GM21367 (cell line): Measurements from ENCODE around the gene TSFM.

Experiments used
- ATAC-seq: cut with Tn5 transposase; IDR thresholded peaks from one replicate; pipeline ENCODE4 v1.9.1; 2021; ENCODE audit not compliant: unreplicated experiment

TSFM gene

DNA sequence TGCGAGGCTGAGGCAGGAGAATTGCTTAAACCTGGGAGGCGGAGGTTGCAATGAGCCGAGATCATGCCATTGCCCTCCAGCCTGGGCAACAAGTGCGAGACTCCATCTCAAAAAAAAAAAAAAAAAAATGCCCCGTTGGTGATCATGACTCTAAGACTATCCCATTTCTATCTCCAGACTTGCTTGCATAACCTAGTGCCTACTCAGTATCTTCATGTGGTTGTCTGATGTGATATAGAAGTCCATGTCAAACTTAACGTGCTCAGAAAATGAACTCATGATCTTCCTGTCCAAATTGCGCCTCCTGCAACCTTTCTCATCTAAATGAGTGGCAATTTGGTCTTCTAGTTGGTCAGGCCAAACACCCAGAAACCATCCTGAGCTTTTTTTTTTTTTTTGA, 4.7 kb upstream of the TSFM start:
- no peak for ATAC-seq

DNA sequence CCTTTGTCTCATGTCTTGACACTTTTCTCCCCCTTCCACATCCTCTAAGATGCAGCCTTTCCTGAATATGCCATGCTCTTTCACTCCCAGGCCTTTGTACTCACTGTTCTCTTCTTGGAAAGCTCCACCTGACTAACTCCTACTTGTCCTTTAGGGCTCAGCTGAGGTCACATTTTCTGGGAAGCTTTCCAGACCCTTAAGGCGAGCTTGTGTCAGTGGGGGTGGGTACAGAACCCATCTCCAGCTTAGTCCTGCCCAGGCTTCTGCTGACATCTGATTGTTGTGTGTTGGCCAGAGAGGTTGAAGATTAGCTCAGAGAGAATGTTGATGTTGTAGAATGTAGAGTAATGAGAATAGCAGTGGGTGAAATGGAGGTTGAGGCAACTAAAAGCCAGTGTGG, 2.9 kb upstream of the TSFM start:
- no peak for ATAC-seq

DNA sequence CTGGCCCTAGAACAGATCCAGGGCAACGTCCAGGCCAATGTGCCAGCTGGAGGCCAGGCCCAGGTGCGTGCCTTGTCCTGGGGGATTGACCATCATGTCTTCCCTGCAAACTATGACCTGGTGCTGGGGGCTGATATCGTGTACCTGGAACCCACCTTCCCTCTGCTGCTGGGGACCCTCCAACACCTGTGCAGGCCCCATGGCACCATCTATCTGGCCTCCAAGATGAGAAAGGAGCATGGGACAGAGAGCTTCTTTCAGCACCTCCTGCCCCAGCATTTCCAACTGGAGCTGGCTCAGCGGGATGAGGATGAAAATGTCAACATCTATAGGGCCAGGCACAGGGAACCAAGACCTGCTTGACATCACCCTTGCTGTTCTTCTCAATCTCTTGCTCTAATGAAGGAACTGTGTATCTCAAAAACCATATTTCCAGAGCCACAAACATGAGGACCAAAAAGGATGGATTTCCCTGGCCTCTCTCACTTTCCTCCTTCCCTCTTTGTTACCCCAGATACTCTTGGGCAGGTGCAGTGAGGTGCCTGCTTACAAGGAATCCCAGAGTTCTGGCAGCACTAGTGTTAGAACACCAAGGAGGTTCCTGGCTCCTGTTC, 2.2 kb upstream of the TSFM start:
- no peak for ATAC-seq

DNA sequence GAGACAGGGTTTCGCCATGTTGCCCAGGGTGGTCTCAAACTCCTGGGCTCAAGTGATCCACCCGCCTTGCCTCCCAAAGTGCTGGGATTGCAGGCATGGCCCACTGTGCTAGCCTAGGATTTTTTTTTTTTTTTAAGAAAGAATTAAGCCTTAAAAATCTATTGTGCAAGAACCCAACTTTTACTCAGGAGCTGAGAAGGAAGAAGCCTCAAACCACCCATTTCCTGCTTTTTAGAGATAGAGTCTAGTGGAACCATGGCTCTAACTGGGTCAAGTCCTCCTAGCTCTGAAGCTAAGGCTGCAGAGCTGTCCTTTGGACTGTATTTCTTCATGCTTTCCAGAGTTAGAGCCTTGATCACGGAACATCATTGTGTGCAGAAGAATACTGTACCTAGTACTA, 1.3 kb upstream of the TSFM start:
- no peak for ATAC-seq

DNA sequence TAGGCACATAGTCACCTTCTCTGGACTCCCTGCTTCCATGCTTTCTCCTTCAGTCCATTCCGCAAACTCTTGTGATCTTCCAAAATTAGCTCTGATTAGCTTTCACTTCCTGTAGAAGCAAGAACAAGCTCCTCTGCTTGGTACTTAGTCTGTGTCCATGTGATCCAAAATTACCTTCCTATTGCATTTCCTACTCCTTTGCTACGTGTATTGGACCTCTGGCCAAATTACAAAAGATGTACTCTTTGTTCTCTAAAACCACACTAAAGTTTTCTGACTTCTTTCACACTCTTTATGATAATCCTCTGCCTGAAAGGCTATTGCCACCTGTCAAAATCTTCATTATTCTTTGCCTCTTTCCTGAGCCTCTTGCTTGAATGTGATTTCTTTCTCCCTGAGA, 786 bp upstream of the TSFM start:
- ATAC-seq = no peak

DNA sequence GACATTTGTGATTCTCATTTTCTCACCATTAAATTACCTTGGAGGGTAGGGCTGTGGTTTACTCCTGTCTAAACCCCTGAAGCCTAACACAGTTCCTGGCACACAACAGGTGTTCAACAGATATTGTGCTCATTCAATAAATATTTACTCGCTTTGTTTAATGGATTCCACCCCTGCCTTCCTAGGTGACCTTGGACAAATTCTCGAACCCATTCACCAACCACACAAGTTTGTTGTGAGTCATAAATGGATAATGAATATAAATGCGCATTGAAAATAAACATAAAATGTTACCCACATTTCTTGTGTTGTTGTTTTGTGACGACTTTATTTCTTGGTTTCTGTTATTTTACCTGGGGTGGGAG, 362 bp upstream of the TSFM start:
- no peak for ATAC-seq

DNA sequence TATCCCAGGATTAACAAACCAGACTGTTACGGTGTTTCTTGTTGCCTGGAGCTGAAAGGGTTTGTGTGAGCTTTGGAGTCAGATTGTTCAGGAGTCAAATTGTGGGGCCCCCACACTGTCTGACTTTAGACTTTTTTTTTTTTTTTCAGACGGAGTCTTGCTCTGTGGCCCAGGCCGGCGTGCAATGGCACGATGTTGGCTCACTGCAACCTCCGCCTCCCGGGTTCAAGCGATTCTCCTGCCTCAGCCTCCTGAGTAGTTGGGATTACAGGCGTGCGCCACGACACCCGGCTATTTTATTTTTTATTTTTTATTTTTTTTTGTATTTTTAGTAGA, 847 bp downstream of the TSFM start:
- ATAC-seq = no peak

DNA sequence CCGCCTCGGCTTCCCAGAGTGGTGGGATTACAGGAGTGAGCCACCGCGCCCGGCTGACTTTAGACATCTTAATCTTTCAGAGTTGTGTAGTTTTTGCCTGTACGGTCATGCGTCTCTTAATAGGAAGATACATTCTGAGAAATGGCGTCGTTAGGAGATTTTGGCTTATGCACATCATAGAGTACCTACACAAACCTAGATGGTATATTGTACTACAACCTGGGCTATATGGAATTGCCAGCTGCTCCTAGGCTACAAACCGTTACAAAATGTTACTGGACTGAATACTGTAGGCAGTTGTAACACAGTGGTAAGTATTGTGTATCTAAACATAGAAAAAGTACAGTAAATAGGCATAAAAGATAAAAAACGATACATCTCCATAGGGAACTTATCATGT, 1.3 kb downstream of the TSFM start:
- no peak for ATAC-seq

DNA sequence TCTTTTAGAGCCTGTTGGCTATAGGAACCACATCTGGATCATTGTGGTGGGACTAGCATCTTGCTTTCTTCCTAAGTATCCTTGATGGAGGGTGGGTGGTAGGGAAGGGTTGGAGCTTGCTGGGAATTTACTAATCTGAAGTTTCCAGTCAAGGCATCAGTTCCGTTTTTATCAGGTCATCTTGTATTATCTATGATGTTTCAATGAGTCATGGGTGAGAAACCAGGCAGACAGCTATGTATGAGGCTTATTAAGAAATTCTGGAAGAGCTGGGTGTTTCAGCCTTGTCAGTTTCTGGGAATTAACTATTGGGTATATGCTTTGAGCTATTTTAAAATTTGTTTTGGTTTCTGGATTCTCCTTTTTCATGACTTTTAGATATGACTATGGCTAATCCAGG, 11.3 kb downstream of the TSFM start:
- ATAC-seq = no peak

DNA sequence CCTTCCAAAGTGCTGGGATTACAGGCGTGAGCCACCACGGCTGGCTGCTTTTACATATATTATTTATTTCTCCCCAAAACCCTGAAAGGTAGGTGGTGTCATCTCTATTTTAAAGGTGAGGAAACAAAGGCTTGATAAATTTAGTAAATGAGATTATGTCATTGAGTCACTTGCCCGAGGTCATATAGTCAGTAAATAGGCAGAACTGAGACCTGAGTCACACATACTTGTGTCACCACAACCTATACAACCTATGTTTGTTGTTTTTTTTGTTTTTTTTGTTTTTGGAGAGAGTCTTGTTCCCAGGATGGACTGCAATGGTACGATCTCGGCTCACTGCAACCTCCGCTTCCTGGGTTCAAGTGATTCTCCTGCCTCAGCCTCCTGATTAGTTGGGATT, 12.8 kb downstream of the TSFM start:
- ATAC-seq = no peak

DNA sequence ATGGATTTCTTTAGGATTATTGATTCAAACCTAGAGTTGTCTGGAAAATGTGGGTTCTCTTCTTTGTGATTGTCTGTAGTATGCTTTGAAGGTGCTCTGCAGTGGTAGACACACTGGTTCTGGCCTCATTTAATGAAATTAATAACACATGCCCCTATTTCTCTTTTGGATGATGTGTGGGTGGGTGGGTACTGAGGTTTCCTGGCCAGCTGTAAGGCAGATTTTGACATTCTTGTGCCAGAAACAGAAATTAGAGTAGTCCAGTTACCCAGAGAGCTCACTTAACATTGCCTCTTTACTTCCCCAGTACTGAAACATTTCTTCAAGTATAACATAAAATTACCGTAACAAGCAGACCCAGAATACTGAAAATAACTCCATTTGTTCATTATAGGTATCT, 14.4 kb downstream of the TSFM start:
- no peak for ATAC-seq

DNA sequence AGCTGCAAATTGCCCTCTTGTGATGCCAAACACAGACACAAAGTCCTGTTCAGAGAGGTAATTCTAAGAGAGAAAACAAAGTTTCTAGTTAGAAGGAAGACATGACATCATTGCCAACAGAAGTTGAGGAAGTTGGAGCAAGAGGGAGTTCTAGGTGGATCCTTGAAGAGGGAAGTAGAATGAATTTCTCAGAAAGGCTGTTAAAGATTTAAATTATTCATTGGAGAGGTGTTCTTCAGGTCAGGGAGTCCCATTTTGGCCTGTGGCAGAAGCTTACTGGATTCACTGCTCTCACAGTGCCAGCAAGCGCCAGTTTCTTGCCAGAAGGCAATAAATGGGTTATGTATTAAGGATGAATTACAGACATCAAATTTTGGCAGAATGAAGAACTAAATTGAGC, 15.3 kb downstream of the TSFM start:
- ATAC-seq = no peak

DNA sequence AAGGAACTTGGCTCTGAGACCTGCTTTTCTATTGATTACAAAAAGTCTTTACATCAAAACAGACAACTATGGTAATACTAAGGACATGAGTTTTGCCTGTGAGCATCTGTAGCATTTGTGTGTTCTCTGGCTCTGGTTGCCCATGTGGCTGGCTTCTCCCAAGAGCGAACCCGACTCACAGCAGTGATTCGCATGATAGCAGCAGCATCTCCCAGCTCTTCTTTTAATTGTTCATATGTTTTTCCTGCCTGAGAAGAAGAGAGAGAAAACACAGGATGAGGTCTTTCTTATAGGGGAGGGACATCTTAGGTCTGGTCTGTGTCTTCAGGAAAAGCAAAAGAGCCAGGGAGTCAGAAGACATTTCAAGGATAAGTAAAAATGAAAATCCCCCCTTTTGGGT, 18.4 kb downstream of the TSFM start:
- no peak for ATAC-seq

DNA sequence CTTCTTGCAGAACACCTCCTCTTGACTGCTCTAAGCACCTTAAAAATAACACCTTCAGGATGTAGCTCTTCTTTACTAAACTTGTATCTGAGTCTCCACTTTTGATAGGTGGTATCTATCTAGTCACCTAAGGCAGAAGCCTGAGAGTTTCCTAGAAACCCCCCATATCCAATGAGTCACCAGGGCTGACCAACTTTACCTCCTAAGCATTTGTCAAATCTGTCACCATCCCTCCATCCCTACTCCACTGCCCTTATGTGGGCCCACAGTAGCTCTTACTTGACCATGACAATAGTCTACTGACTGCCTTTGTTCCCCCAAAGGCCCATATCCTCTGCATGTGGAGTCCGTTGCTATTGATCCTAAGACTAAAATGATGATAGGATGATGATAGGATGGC, 20.0 kb downstream of the TSFM start:
- ATAC-seq = no peak

DNA sequence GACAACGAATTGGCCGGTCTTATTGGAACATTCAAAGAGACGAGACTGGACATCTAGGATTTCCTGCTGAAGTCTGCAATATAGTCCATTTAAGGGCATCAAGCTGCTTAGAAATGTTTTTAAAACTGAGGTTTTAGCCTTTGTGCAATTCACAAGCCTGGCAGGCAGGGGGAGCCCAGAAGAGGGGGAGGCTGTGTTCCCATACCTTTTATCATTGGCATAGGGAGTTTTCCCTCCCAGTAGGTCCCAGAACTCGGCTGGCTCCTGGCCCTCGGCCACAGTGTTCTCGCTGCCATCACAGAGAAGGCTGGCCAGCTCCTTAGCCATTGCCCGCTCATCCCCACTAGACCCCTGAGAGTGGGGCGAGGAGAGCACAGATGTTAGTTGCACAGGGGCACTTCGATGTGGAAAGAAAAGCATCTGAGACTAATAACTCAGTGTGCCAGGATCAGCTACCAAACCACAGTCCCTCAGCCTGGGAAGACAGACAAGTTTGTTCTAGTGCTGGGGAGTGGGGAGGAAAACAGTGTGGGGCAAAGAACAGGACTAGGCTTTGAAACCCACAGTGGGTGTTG, 20.8 kb downstream of the TSFM start:
- no peak for ATAC-seq

DNA sequence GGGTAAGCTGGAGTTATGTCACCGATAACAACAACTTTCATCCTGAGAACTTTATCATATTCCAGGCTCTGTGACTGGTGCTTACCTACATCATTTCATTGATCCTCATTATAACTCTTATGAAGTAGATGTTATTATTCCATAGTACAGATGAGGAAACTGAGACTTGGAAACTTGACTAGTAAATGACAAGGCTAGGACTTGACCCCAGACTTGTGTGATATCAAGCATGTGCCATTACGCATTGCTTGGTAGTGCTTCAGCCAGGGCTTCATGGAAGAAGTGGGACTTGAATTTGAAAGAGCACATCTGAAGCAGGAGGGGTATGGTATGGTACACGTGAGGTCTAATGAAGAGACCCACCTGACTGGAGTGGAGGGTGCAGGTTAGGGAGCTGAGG, 24.1 kb downstream of the TSFM start:
- no peak for ATAC-seq

DNA sequence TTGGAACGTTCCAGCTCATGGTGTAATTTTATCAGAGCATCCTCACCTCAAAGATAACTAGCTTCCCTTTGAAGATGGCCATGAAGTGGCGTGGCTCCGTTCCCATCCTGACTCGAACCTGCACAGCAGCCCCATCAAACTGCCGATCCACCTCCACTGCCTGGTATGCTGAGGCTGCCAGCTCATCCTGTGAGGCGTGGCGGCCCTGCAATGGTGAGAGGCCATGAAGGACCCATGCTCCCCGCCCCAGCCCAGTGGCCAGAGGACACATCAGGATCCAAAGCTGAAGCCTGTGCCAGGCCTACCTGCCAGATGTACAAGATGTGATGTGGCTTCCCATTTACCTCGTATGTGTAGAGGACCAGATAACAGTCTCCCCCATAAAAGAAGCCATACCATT, 24.7 kb downstream of the TSFM start:
- ATAC-seq = no peak

DNA sequence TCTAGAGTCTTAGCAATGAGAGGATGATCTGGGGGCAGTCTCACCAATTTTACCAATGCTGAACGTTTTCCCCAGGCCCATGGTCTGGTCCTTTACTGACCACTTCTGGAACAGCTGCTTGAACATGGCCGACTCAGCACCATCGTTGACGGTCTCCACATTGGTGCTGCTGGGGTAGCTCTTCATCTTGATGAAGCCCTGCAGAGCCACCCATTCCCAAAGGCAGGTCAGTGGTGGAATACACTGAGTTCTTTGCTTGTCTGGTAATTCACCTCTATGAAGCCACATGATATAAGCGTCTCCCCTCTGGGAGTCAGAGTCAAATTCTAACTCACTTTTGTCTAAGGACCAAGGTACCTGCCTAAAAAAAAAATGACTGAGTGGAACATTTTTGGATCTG, 25.8 kb downstream of the TSFM start:
- ATAC-seq = no peak

DNA sequence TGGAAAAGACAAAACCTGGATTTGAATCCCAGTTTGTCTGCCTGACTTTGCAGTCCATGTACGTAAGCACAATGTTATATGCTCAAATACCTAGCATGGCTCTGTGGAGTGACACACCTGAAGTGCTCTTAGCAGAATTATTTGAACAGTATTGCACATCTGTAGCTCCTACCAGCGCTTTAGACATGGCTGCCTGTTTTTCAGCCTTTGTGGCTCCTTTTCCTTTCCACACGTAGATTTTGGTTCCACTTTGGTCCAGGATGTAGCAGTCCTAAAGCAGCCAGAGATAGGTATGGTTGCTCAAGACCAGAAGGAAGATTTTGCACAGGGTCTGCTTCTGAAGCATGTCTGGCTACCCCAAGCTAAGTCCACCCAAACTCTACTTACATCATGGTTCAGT, 26.8 kb downstream of the TSFM start:
- no peak for ATAC-seq

DNA sequence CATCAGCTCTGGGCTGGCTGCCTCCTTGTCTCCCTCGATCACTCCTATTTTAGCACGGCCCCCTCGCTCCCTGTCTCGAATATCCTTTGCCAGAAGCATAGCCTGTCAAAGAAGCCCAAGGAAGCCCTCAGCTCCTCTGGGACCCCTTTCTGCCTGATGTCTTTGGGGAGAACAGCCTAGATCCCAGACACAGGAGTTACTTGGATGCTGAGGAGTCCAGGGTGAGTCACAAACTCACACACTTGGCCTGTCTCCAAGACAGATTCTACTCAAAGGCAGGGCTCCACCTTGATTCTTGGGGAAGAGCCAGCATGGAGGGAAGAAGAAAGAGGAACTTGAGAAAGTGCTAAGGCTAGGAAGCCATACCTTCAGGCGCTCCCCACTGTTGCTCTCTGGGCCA, 27.9 kb downstream of the TSFM start:
- ATAC-seq = no peak

DNA sequence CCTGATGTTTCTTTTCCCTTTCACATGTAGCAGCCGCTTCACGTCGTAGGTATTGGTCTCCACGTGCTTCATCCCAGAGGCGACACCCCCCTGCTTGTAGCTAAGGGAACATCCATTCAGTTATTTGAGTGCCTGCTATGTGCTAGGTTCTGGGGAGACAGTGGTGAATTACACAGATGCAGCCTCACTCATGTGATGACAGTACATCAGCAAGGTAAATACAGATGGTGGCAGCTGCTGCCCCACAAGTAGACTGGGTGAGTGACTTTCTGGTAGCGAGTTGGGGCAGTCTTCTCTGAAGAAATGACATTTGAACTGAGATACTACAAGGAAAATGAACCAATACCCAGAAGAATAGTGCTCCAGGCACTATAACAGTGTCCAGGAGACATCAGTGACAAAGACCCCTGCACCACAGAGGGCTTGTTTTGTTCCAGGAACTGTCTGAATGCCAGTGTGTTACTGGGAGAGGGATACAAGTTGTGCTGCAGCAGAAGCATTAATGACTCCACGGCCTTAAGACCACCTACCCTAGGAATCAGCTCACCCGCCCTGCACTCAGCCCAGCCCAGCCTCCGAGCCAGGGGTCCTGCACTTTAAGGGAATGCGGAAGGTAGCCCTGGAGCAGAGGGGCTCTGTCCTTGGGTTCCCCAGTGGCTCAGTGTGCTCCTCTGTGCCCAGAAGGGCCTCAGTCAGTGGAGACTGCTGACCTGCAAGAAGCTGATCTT, 28.6 kb downstream of the TSFM start:
- no peak for ATAC-seq

DNA sequence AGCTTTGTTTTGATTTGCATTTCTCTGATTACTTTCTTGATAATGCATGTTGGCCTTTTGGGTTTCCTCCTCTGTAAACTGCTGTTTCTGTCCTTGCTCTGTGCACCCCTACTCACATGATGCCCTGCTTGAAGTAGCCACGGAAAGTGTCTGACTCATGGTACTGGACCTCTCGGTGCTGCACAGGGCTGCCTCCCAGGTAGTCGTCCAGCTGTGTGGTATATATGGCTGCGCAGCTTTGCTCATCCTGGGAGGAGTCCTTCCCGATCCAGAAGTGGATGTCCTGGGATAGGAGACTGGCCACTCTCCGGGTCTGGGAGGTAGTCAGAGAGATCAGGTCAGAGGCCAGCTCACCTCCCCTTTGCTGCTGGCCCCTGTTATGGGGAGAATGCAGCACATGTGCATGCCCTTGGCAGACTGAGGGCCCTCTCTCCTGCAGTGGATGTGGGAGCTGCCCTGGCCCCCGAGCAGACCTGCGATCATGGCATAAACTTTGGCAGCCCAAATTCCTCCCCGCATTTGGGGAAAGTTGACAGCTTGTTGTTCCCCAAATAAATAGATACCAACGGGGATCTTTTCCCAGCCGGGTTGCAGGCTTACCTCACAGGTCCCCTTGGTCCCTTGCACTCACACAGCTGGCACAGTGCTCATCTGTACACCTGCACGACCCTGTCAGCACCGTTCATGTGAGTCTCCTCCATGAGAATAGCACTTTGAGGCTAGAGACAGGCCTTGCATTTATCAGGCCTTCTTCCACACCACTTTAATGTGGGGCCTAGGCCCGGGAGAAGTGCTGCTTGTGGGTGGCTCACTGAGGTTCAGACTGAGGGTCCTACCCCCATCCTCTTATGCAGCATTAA, 30.8 kb downstream of the TSFM start:
- no peak for ATAC-seq
